Tibial nerve (tissue), 4 donors: ENCODE data around the gene PCDHGB6. TPM values are rescaled to one million over a fixed set of nuclear protein-coding genes. Genes with fewer than 3 reads are reported as not detected.

Source experiments
- DNase-seq, 2 donors: peaks; one replicate each; pipeline ENCODE4 v3.0.0-alpha.2; 2019; ENCODE audit warnings: low spot score in 2 of 2
- H3K27ac ChIP-seq, 4 donors: fragments of 200-600 bp; sonication (generic) in 3 of 4; one replicate each; pipeline ENCODE4 v1.5.1; 2017 to 2019; ENCODE audit warnings: mild to moderate bottlenecking in 1 of 4
- H3K27me3 ChIP-seq, 2 donors: fragments of 200-600 bp; sonication (generic) in 1 of 2; one replicate each; pipeline versions ENCODE4 v1.5.1 to v1.6.0; 2017 to 2019
- H3K36me3 ChIP-seq, 3 donors: fragments of 200-600 bp; sonication (generic); one replicate each; pipeline ENCODE4 v1.5.1; 2018 to 2019
- H3K4me1 ChIP-seq, 4 donors: fragments of 200-600 bp; sonication (generic) in 3 of 4; one replicate each; pipeline ENCODE4 v1.5.1; 2017 to 2019
- H3K4me3 ChIP-seq, 4 donors: fragments of 200-600 bp; sonication (generic) in 3 of 4; one replicate each; pipeline ENCODE4 v1.5.1; 2017 to 2019; ENCODE audit warnings: mild to moderate bottlenecking in 1 of 4, moderate library complexity in 1 of 4
- H3K9me3 ChIP-seq, 4 donors: fragments of 200-600 bp; sonication (generic) in 3 of 4; one replicate each; pipeline ENCODE4 v1.5.1; 2017 to 2019
- EP300 ChIP-seq, 2 donors: sonication (generic); formaldehyde crosslinking; IDR thresholded peaks; one replicate each; pipeline ENCODE4 v1.6.1; 2017; ENCODE audit warnings: antibody characterized with exemption in 2 of 2, mild to moderate bottlenecking in 1 of 2
- POLR2A ChIP-seq, 2 donors: fragments of 450-650 bp; IDR thresholded peaks; one replicate each; pipeline ENCODE4 v1.6.1; 2017; ENCODE audit warnings: antibody characterized with exemption in 2 of 2, mild to moderate bottlenecking in 2 of 2, moderate library complexity in 2 of 2
- WGBS, 2 donors: methylation state at CpG; one replicate each; pipeline ENCODE4 v1.1.5; 2018; 5-methylcytosine and 5-hydroxymethylcytosine counted together
- total RNA-seq, 4 donors: library from RNA; depleted of rRNA; stranded (reverse); fragments of >200 nt; gene quantifications; one replicate each; pipeline ENCODE4 v1.1.0, GENCODE V29; 2016
- TF ChIP-seq, protein P1 (sequence below), 5 experiments: fragments of 200-600 bp in 3 of 5; fragments of 450-650 bp in 2 of 5; sonication (generic) in 3 of 5; IDR thresholded peaks; one replicate each; pipeline ENCODE4 v1.5.1; 2016 to 2019; ENCODE audit warnings: antibody characterized with exemption in 5 of 5, mild to moderate bottlenecking in 3 of 5, moderate library complexity in 2 of 5

PCDHGB6 gene
- total RNA-seq, 4 donors from 2014 or later, result 9.2 to 16.8 (median 13.9) TPM

DNA sequence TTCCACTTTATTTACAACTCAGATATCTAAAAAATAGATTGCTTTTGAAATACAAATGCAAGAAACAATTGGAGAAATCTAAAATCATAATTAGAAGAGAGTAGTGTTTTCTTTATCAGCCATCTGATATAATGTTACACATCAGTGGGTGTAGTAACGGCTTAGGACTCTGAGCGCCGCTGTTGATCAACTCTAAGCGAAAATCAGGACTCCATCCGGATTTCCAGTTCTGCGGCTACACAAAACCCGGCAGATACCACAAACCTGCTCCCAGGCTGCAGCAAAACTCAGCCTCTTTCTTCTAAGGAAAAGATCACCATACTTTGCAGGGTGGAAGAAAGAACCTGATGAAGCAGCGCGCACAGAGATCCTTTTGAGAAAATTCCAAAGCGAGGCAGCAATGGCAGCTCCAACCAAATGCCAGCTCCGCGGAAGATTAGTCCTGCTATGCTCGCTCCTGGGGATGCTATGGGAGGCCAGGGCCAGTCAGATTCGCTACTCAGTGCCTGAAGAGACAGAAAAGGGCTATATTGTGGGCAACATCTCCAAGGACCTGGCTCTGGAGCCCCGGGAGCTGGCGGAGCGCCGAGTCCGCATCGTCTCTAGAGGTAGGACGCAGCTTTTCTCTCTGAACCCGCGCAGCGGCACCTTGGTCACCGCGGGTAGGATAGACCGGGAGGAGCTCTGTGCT is 5.1 kb upstream of the PCDHGB6 start, which contains the start of gene PCDHGA9:
TSS of gene PCDHGA9 (plus strand) at position 226 of the 691 bp plus-strand sequence. CDS start at position 401, 175 bp downstream.
- H3K4me3 ChIP-seq, result peak within 1 kb of the TSS in 1 of 4 donors; percentile 34
- no peak within 1 kb of the TSS for H3K27ac ChIP-seq
- peaks cover 0 to 94% (median 50%) of the 10 kb centered on the region in 4 donors for H3K9me3 ChIP-seq
- H3K4me1 ChIP-seq, result no peaks in the 10 kb centered on the region
- no peaks in the 10 kb centered on the region for H3K27me3 ChIP-seq
- DNase-seq, result no peak
- H3K36me3 ChIP-seq, result peaks cover 0 to 20% (median 0%) of the 10 kb centered on the region in 3 donors
- no peak for TF ChIP-seq POLR2A (IDR thresholded peaks at IDR 0.05)
- TF ChIP-seq, protein P1, sequence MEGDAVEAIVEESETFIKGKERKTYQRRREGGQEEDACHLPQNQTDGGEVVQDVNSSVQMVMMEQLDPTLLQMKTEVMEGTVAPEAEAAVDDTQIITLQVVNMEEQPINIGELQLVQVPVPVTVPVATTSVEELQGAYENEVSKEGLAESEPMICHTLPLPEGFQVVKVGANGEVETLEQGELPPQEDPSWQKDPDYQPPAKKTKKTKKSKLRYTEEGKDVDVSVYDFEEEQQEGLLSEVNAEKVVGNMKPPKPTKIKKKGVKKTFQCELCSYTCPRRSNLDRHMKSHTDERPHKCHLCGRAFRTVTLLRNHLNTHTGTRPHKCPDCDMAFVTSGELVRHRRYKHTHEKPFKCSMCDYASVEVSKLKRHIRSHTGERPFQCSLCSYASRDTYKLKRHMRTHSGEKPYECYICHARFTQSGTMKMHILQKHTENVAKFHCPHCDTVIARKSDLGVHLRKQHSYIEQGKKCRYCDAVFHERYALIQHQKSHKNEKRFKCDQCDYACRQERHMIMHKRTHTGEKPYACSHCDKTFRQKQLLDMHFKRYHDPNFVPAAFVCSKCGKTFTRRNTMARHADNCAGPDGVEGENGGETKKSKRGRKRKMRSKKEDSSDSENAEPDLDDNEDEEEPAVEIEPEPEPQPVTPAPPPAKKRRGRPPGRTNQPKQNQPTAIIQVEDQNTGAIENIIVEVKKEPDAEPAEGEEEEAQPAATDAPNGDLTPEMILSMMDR (IDR thresholded peaks at IDR 0.05), result peak in 1 of 5 experiments; percentile 8
- 16 to 21% methylated on average over 27 of the region's 27 CpGs for WGBS, 2 donors

DNA sequence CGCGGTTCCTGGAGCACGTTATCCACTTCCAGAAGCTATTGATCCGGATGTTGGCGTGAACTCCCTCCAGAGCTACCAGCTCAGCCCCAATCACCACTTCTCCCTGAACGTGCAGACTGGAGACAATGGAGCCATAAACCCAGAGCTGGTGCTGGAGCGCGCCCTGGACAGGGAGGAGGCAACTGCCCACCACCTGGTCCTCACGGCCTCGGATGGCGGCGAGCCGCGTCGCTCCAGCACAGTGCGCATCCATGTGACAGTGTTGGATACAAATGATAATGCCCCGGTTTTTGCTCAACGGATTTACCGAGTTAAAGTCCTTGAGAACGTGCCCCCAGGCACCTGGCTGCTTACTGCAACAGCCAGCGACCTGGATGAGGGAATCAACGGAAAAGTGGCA is 4.4 kb upstream of the PCDHGB6 start:
- Histone ChIP-seq H3K27ac (no peak overlapping the region), H3K9me3 (peaks cover 0 to 97% (median 52%) of the 10 kb centered on the region in 4 donors), H3K4me1 (no peaks in the 10 kb centered on the region), H3K36me3 (peaks cover 0 to 22% (median 0%) of the 10 kb centered on the region in 3 donors), H3K27me3 (no peaks in the 10 kb centered on the region), H3K4me3 (peak overlapping the region in 1 of 4 donors; percentile 34)
- DNase-seq, result no peak
- WGBS, 2 donors, result 35 to 39% methylated on average over 22 of the region's 22 CpGs
- no peak for TF ChIP-seq POLR2A (IDR thresholded peaks at IDR 0.05)
- TF ChIP-seq EP300 (IDR thresholded peaks at IDR 0.05), result no peak
- TF ChIP-seq, protein P1 (IDR thresholded peaks at IDR 0.05), result no peak

- TF ChIP-seq POLR2A (IDR thresholded peaks at IDR 0.05), result no peak
- TF ChIP-seq, protein P1 (IDR thresholded peaks at IDR 0.05), result no peak
- TF ChIP-seq EP300 (IDR thresholded peaks at IDR 0.05), result no peak
- no peak for DNase-seq
- Histone ChIP-seq H3K4me1 (peaks cover 0 to 4% (median 0%) of the 10 kb centered on the region in 4 donors), H3K27ac (no peak overlapping the region), H3K36me3 (peaks cover 0 to 40% (median 0%) of the 10 kb centered on the region in 3 donors), H3K4me3 (no peak overlapping the region), H3K27me3 (no peaks in the 10 kb centered on the region), H3K9me3 (peaks cover 5 to 99% (median 48%) of the 10 kb centered on the region in 4 donors)
- 28% methylated on average over 20 to 48 of the region's 64 CpGs for WGBS, 2 donors
Observed at GRCh38 chr5:141409598-141410306, 1.9 kb downstream of the PCDHGB6 start.

GRCh38 chr5:141411575-141411974 is 3.8 kb downstream of the PCDHGB6 start:
- no peak overlapping the region for H3K27ac ChIP-seq
- no peaks in the 10 kb centered on the region for H3K27me3 ChIP-seq
- peaks cover 0 to 4% (median 0%) of the 10 kb centered on the region in 4 donors for H3K4me1 ChIP-seq
- H3K4me3 ChIP-seq, result no peak overlapping the region
- no peak for TF ChIP-seq EP300 (IDR thresholded peaks at IDR 0.05)
- no peak for TF ChIP-seq POLR2A (IDR thresholded peaks at IDR 0.05)
- TF ChIP-seq, protein P1 (IDR thresholded peaks at IDR 0.05), result no peak
- H3K9me3 ChIP-seq, result peaks cover 5 to 99% (median 45%) of the 10 kb centered on the region in 4 donors
- 61 to 73% methylated on average over 3 of the region's 3 CpGs for WGBS, 2 donors
- no peak for DNase-seq
- H3K36me3 ChIP-seq, result peaks cover 0 to 34% (median 0%) of the 10 kb centered on the region in 3 donors
